HK-2 (cell line): Measurements from ENCODE around the gene UTS2R.
"Not testable (repeated sequence)": the region's sequence is repeated elsewhere in the genome, so short reads cannot be mapped to it uniquely, and the experiment has no call there.

ENCODE experiments used
- DNase-seq: peaks from one replicate; pipeline ENCODE4 v3.0.0-alpha.2; 2018; ENCODE audit not compliant: unreplicated experiment

The UTS2R gene

GRCh38 chr17:82354804-82355308 is 16.7 kb upstream of the UTS2R start:
- DNase-seq: no peak

- peak; percentile 65 for DNase-seq
Measured at GRCh38 chr17:82355770-82356427, 15.7 kb upstream of the UTS2R start.

- DNase-seq: no peak
Measured at GRCh38 chr17:82356845-82357355, 14.7 kb upstream of the UTS2R start.

DNA sequence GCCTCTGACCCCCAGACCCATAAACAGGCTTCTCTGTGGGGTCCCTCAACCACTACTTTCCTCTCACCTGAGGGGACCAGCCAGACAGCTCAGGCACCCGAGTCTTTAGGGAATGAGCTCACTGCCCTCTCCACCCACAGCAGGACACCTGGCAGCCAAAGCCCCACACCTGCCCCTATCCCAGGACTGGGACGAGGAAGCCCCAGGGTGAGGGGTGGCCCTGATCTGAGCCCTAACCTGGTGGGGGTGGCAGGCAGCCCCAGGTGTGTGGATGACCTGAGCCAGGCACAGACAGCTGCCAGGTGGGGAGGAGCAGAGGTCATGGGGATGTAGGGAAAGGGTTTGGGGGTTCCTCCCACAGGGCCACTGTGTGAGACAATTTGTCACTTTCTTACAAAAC is 14.2 kb upstream of the UTS2R start:
- DNase-seq: no peak

DNA sequence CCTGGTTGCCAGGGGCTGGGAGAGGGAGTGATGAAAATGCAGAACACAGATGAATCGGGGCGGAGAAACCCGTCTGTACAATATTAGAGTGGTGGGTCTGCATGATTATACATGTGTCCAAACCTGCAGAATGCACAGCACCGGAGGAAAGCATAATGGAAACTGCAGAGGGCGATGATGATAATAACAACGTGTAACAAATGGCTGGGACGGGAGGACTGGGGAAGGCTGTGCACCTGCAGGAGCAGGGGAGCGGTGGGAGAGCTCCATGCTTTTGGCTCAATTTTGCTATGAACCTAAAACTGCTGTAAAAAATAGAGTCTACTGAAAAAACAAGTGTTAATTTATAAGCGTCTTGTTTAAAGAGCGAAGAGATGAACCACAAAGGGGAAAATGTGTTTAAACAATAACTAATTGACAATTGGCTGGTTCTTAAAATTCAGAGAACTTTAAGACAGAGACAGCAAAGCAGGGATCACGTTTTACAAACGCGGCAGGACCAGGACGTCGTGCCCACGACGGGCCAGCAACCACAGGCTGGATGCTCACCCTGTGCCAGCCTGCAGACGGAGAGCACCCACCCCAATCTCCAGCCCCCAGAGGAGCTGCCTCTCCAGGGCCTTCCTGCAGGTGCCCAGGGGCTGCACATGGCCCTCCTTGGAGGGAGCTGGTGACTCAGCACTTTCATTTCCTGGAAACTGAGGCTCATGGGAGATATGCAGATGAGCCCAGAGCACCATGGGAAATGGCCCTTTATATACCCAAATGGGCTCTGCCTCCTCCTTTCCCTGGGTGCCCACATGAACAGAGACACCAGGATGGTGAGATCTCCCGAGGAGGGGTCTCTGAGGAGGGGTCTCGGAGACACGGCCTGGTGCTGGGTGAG is 12.9 kb upstream of the UTS2R start, which contains the start of gene TEX19:
Gene TEX19 (plus strand): TSS at position 783 of the 886 bp plus-strand sequence. CDS start 2,904 bp downstream, outside the sequence.
- DNase-seq: peak; percentile 72

GRCh38 chr17:82359451-82360074 is 12.0 kb upstream of the UTS2R start:
- not testable (repeated sequence) for DNase-seq

DNA sequence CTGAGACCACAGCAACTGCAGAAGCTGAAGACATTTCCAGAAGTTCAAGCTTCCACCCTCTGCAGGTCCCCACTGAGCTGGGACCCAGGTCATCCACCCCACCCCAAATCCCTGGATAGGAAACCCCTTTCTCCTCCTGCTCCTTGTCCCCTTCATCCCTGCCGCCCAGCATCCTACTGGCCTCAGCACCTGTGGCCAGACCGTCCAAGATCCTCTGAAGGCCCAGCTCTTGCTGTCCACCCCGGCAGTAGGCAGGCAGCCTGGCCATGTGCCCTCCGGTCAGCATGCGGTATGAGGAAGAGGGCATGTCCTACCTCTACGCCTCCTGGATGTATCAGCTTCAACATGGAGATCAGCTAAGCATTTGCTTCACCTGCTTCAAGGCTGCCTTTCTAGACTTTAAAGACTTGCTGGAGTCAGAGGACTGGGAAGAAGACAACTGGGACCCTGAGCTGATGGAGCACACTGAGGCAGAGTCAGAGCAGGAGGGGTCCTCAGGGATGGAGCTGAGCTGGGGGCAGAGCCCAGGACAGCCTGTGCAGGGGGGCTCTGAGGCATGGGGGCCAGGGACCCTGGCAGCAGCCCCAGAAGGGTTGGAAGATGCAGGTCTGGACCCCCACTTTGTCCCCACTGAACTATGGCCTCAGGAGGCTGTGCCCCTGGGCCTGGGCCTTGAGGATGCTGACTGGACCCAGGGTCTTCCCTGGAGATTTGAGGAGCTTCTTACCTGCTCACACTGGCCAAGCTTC is 9.5 kb upstream of the UTS2R start:
- no peak for DNase-seq

DNA sequence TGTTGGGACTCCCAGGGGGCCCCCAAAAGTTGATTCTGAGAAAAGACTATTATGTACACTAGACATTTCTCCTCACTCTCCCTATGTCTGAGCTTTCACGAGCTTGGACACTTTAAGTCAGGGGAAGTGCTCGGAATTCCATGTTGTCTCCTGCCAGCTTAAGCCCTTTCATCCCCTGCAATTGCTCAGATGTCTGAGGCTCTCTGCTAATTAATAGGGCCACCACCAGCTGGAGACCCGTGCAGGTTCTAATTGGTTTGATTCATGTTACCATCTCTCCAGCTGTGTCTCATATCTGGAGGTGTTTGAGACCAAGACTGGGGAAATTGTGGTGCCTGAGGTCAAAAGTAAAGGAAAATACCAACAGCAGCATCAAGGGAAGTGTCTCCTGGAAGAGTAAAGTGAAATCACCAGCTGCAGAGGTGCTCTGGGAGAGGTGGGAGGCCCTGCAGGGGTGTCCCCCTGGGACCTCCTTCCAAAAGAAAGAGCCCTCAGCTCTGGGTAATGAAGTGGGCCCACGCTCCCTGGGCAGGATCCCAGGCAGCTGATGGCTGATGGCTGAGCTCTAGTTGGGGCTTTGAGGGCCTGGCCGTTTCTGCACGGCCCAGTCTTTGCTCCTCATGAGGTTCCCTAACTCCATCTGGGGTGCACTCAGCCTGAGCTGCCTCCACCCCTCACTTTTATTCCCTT is 5.8 kb upstream of the UTS2R start:
- no peak for DNase-seq

DNA sequence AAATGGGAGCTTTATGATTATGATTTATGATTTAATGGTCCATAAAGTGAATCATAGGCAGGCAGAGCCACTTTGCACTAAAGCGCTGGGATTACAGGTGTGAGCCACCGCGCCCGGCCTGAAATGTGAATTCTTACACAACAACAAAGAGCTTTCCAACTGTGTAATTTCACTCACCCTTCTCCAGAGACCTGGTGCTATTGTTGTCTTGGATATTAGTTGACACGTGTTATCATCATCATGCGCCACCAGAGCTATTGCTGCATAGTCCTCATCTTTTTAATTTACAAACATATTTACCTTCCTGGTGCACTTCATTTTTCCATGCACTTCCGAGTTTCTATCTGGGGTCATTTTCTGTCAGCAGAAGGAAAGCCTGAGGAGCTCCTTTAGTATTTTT is 4.8 kb upstream of the UTS2R start:
- DNase-seq: no peak

GRCh38 chr17:82367724-82368524 is 3.6 kb upstream of the UTS2R start:
- DNase-seq: no peak

DNA sequence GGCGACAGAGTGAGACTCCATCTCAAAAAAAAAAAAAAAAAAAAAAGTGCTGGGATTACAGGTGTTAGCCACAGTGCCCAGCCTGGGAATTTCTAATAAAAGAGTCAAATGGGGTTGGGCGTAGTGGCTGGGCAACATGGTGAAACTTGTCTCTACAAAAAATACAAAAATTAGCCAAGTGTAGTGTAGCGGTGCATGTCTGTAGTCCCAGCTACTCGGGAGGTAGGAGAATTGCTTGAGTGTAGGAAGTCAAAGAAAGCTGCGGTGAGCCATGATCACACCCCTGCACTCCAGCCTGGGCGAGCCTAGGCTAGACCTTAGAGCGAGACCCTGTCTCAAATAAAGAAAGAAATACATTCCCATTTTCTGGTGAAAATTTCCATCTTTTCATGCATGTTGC is 2.4 kb upstream of the UTS2R start:
- DNase-seq: no peak

- DNase-seq: no peak
Measured at GRCh38 chr17:82370471-82371332, 863 bp upstream of the UTS2R start.

DNA sequence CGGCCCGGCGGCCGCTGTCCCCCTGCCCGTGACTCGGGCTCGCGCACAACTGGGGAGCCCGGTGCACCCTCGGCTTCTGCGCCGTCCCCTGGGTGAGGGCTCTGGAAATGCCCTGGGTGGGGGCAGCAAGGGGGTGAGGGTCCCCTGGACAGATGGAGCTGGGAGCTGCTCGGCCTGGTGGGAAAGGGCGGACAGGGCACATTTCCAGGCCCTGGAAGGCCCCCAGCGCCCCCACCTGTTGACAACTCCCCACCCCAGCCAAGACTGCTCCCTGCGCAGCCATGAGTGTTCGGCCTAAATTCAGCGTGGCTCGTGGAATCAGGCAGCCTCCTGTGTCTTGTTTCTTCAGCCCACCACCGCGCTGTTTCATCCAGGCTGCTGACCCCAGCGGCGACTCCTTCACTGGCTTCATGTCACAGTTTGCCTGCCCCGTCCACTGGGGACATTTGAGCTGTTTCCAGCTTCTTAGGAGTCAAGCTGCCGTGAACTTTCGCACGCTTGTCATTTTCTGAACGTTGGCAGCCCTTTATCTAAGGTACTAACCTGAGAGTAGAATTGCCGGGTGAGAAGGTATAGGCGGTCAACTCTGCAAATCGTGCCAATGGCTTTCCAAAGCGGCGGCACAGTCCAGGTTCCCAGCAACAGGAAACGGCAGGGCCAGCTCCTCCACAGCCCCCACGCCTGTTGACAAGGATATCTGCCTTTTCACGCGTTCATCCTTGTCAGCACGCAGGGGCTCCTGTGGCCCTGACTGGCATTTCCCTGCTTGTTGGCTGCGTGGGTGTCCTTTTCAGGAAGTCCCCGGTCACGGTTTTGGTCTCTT is 895 bp downstream of the UTS2R start:
- no peak for DNase-seq

GRCh38 chr17:82373072-82373452 is 1.5 kb downstream of the UTS2R start:
- not testable (repeated sequence) for DNase-seq

GRCh38 chr17:82373731-82374625 is 2.4 kb downstream of the UTS2R start:
- DNase-seq: no peak

- DNase-seq: no peak
Measured at GRCh38 chr17:82374626-82375331, 3.2 kb downstream of the UTS2R start.
